Large intestine (tissue), 3 donors: Measurements from ENCODE around the gene RAB23. TPM values are rescaled to one million over a fixed set of nuclear protein-coding genes. Genes with fewer than 3 reads are reported as not detected.

Source experiments
- DNase-seq, 2 donors: peaks; one replicate each; pipeline versions ENCODE4 v3.0.0 to v3.0.0-alpha.2; 2013
- H3K27ac ChIP-seq: one replicate; pipeline ENCODE4 v1.5.1; 2013; ENCODE audit warnings: low read length
- H3K27me3 ChIP-seq: 2 replicates; pipeline ENCODE4 v1.6.1; 2013; ENCODE audit warnings: low read length; ENCODE audit not compliant: control insufficient read depth, insufficient read depth
- H3K36me3 ChIP-seq: 2 replicates; pipeline ENCODE4 v1.6.1; 2013; ENCODE audit warnings: low read length; ENCODE audit not compliant: control insufficient read depth, insufficient read depth
- H3K4me1 ChIP-seq: one replicate; pipeline ENCODE4 v1.6.1; 2013; ENCODE audit warnings: low read length; ENCODE audit not compliant: control insufficient read depth, insufficient read depth
- H3K4me3 ChIP-seq: one replicate; pipeline ENCODE4 v1.5.1; 2013; ENCODE audit warnings: low read length
- H3K9me3 ChIP-seq: one replicate; pipeline ENCODE4 v1.6.1; 2013; ENCODE audit warnings: mild to moderate bottlenecking, low read depth, low read length, moderate library complexity; ENCODE audit not compliant: control insufficient read depth
- WGBS: methylation state at CpG from one replicate; pipeline ENCODE4 v1.1.5; 2013; ENCODE audit warnings: low lambda C conversion rate; ENCODE audit not compliant: insufficient coverage; 5-methylcytosine and 5-hydroxymethylcytosine counted together
- polyA plus RNA-seq: library from polyadenylated mRNA; unstranded; fragments of 120-200 nt; gene quantifications from one replicate; pipeline ENCODE4 v1.2.1, GENCODE V29; 2013

Gene RAB23
- polyA plus RNA-seq, 1 donor, result 16.3 TPM

GRCh38 chr6:57183336-57183735 is 38.8 kb downstream of the RAB23 start:
- no peak for DNase-seq
- no peaks in the 10 kb centered on the region for H3K27me3 ChIP-seq
- no peak overlapping the region for H3K4me3 ChIP-seq
- no peaks in the 10 kb centered on the region for H3K9me3 ChIP-seq
- no peaks in the 10 kb centered on the region for H3K4me1 ChIP-seq
- no CpG with 5 or more reads among the region's 2 CpGs for WGBS
- H3K36me3 ChIP-seq, result peaks cover 4% of the 10 kb centered on the region
- no peak overlapping the region for H3K27ac ChIP-seq

- WGBS, result 100% methylated on average over 1 of the region's 2 CpGs
- Histone ChIP-seq H3K4me1 (no peaks in the 10 kb centered on the region), H3K27me3 (no peaks in the 10 kb centered on the region), H3K36me3 (peaks cover 4% of the 10 kb centered on the region), H3K4me3 (no peak overlapping the region), H3K27ac (no peak overlapping the region), H3K9me3 (no peaks in the 10 kb centered on the region)
- no peak for DNase-seq
These were observed 40.1 kb downstream of the RAB23 start for GRCh38 chr6:57182017-57182432.

DNA sequence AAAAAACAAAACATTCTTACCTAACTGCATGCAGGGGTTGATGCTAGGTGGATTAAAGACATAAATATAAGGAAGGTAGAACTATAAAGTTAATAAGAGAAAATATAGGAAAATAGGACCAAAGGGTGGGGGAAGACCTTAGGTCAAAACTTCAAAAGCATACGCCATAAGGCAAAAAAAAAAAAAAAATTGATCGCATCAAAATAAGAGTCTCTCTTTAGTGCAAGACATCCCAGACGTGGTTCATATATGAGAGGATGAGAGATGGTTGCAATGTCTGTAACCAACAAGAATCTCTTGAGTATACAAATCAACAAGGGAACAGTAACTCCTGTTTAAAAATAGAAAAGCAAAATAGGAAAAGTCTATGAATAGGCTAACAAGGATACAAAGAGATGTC is 41.5 kb downstream of the RAB23 start:
- Histone ChIP-seq H3K4me3 (no peak overlapping the region), H3K9me3 (no peaks in the 10 kb centered on the region), H3K4me1 (no peaks in the 10 kb centered on the region), H3K36me3 (peaks cover 4% of the 10 kb centered on the region), H3K27me3 (no peaks in the 10 kb centered on the region), H3K27ac (no peak overlapping the region)
- no peak for DNase-seq
- WGBS, result 95% methylated on average over 2 of the region's 3 CpGs

DNA sequence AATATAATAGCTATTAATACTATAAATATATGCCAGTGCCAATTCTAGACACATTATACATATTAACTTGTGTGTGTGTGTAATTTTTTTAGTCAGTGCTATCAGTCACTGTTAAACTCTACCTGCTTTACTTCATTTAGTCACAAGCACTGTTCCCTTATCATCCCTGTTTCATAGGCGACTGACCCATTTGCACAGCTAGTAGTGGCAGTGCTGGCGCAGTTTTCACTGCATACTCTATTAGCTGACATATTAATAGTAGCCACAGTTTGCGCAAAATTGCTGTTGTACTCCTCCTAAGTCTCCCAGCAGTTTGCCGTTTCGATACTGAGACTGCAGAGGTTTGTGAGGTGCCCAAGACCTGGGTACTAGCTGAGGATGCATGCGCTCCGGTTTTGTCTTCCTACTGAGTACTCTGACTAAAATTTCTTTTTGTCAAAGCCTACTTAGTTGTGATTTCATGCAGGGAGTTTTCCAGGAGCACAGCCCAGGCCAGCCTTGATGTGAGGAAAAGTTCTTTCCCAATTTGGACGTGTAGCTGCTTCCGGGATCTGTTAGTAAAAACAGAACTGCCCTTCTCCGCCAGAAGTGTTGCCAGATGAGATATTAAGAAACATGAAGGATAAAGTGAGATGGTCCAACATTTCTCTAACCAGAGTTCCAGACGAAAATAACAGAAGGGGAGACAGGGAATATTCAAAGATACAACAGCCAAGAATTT is 44.4 kb downstream of the RAB23 start:
- peak in 1 of 2 donors; percentile 17 for DNase-seq
- no peak overlapping the region for H3K27ac ChIP-seq
- H3K36me3 ChIP-seq, result peaks cover 2% of the 10 kb centered on the region
- H3K9me3 ChIP-seq, result no peaks in the 10 kb centered on the region
- H3K27me3 ChIP-seq, result peaks cover 14% of the 10 kb centered on the region
- peaks cover 5% of the 10 kb centered on the region for H3K4me1 ChIP-seq
- WGBS, result 100% methylated on average over 1 of the region's 11 CpGs
- no peak overlapping the region for H3K4me3 ChIP-seq

DNA sequence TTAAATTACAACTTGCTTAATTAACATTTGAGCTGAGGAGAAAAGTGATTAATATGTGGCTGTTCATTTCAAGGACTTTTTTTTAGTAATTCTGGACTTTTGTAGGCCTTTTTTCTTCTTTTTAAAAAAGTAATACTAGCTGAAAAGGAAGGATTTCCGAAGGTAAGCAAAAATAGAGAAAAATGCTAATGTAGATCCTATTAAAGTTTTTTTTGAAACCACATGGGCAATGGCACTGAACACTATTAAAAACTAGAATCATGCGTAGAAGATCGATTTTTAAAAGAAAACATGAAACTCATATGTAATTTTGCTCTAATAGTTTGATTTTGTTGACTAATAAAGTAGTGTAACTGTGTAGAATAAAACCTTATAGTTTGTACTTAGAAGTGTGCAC is 47.6 kb downstream of the RAB23 start:
- Histone ChIP-seq H3K36me3 (no peaks in the 10 kb centered on the region), H3K27me3 (peaks cover 14% of the 10 kb centered on the region), H3K4me1 (peaks cover 5% of the 10 kb centered on the region), H3K27ac (no peak overlapping the region), H3K4me3 (no peak overlapping the region), H3K9me3 (no peaks in the 10 kb centered on the region)
- no peak for DNase-seq
- WGBS, result 95% methylated on average over 3 of the region's 3 CpGs

GRCh38 chr6:57173886-57174510 is 48.1 kb downstream of the RAB23 start:
- H3K9me3 ChIP-seq, result no peaks in the 10 kb centered on the region
- 70% methylated on average over 2 of the region's 5 CpGs for WGBS
- H3K36me3 ChIP-seq, result no peaks in the 10 kb centered on the region
- peak overlapping the region; percentile 48 for H3K4me3 ChIP-seq
- no peak overlapping the region for H3K27ac ChIP-seq
- H3K4me1 ChIP-seq, result peaks cover 5% of the 10 kb centered on the region
- H3K27me3 ChIP-seq, result peaks cover 14% of the 10 kb centered on the region
- no peak for DNase-seq

DNA sequence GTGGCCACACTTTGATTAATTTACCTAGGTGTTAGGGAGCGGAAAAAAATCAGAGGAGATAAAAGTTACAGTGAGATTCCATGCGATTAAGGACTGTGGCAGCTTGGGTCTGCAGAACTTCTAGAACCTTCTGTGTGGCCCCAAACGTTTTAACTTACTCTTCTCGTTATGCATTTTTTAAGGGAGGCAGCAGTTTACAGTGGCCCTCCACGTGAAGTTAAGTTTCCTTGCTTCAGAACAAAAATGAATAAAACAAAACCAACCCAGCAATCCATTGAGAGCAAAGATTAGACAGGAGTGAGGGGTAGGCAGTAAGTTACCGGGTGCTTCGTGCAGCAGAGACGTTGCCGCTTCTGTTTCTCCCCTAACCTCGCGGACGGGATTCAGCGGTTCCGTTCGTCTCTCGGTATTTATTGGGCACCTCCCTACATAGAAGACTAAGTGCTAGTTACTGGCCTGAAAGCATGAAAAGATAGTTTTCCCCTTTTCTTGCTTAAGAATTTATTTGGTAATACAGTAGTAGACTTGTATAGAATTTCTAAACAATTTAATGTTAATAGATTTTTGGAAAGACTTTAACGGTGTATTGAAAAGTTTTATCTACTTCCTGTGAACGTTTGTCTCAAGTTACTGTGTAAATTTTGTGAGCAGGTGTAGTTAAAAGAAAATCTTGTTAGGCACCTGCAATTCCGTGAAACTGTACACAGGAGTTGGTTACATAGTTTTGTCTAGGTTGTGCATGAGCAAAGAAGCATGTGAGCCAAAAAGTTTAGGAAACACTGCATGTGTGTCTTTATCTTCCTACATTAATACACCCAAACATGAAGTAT is 48.8 kb downstream of the RAB23 start:
- peaks cover 14% of the 10 kb centered on the region for H3K27me3 ChIP-seq
- WGBS, result 9% methylated on average over 7 of the region's 19 CpGs
- H3K27ac ChIP-seq, result no peak overlapping the region
- H3K4me3 ChIP-seq, result peak overlapping the region; percentile 48
- DNase-seq, result peak in 1 of 2 donors; percentile 45
- H3K9me3 ChIP-seq, result no peaks in the 10 kb centered on the region
- H3K36me3 ChIP-seq, result no peaks in the 10 kb centered on the region
- peaks cover 5% of the 10 kb centered on the region for H3K4me1 ChIP-seq

DNA sequence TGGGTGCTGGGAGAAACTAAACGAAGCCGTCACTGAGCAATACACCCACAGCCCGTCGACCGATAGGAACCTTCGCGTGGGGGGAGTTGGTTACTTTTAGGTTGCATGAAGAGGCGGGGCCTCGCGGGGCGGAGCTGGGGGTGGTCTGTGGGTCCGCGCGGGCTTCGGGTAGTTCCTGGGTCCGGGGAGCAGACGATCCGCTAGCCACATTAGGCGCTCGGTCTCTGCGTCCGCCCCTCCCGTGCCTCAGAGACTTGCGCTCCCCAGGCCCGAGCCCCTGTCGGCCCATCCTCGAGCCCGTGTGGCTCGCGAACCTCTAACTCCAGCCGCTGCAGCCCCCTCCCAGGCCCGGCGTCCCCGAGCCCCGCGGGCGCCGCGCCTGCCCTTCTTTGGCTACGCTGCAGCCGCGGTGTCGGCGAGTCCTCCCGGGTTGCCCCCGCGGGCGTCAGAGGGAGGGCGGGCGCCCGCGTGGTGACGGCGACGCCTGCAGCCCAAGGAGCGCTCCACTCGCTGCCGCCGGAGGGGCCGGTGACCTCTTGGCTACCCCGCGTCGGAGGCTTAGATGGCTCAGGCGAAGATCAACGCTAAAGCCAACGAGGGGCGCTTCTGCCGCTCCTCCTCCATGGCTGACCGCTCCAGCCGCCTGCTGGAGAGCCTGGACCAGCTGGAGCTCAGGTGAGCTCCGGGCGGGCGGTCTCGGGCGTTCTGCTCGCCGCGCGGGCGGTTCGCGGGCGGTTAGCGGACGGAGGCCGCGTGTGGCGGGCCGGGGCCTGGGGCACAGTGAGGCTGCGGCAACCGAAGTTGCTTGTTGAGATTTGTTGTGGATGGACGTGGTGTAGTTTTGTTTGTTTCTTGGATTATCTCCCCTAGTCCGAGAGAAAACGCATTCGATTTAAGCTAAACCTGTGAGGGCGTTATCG is 49.7 kb downstream of the RAB23 start, which contains the start of gene BAG2:
Gene BAG2 (plus strand): TSS at position 191 of the 920 bp plus-strand sequence. CDS start 372 bp downstream, at position 563.
- no CpG with 5 or more reads among the region's 97 CpGs for WGBS
- H3K9me3 ChIP-seq, result no peaks in the 10 kb centered on the region
- H3K4me1 ChIP-seq, result peaks cover 5% of the 10 kb centered on the region

DNA sequence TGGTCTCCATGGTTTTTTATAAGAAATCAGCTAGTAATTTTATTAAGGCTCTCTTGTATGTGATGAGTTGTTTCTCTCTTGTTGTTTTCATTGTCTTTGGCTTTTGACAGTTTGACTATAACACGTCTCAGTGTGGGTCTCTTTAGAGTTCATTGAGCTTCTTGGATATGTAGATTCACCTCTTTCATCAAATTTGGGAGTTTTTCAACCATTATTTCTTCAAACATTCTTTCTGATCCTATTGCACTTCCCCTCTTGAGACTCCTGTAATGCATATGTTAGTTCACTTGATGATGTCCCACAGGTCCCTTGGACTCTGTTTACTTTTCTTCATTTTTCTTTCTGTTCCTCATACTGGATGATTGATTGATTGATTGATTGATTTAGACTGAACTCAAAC is 57.0 kb downstream of the RAB23 start:
- no peak for DNase-seq
- 100% methylated on average over 1 of the region's 1 CpG for WGBS
- Histone ChIP-seq H3K36me3 (peaks cover 8% of the 10 kb centered on the region), H3K9me3 (peaks cover 7% of the 10 kb centered on the region), H3K27ac (no peak overlapping the region), H3K4me3 (no peak overlapping the region), H3K4me1 (no peaks in the 10 kb centered on the region), H3K27me3 (no peaks in the 10 kb centered on the region)

More for the DNA sequence above, 49.7 kb downstream of the RAB23 start, which contains the start of gene BAG2:
- DNase-seq, result peak; percentile 60 to 81
- peak within 1 kb of the TSS; percentile 48 for H3K4me3 ChIP-seq
- H3K27ac ChIP-seq, result peak within 1 kb of the TSS; percentile 27
- H3K36me3 ChIP-seq, result no peaks in the 10 kb centered on the region
- H3K27me3 ChIP-seq, result peaks cover 14% of the 10 kb centered on the region
